ENCODE data around the gene REEP3.

The REEP3 gene

GRCh38 chr10:63506554-63506953, 14.6 kb upstream of the REEP3 start:
- DNase-seq (ENCODE audit: low read depth in 2 of 2): no peak

- no peak for DNase-seq (ENCODE audit: low read depth in 2 of 2)
Measured at GRCh38 chr10:63515002-63515763, 6.0 kb upstream of the REEP3 start.

- DNase-seq (ENCODE audit: low read depth in 2 of 2): no peak
Measured at GRCh38 chr10:63516207-63516606, 5.0 kb upstream of the REEP3 start.

GRCh38 chr10:63518690-63519288, 2.4 kb upstream of the REEP3 start:
- DNase-seq (ENCODE audit: low read depth in 2 of 2): no peak

- DNase-seq (ENCODE audit: low read depth in 2 of 2): peak in 1 of 2 donors; percentile 5
Measured at GRCh38 chr10:63521416-63522276, 445 bp downstream of the REEP3 start.

- DNase-seq (ENCODE audit: low read depth in 2 of 2): no peak
Measured at GRCh38 chr10:63522277-63522687, 1.1 kb downstream of the REEP3 start.

GRCh38 chr10:63522995-63523394, 1.8 kb downstream of the REEP3 start:
- DNase-seq (ENCODE audit: low read depth in 2 of 2): no peak

GRCh38 chr10:63525021-63525420, 3.8 kb downstream of the REEP3 start:
- no peak for DNase-seq (ENCODE audit: low read depth in 2 of 2)

- DNase-seq (ENCODE audit: low read depth in 2 of 2): no peak
Measured at GRCh38 chr10:63527401-63527800, 6.2 kb downstream of the REEP3 start.

- DNase-seq (ENCODE audit: low read depth in 2 of 2): no peak
Measured at GRCh38 chr10:63528084-63528744, 7.0 kb downstream of the REEP3 start.

GRCh38 chr10:63530409-63530808, 9.2 kb downstream of the REEP3 start:
- no peak for DNase-seq (ENCODE audit: low read depth in 2 of 2)

- DNase-seq (ENCODE audit: low read depth in 2 of 2): no peak
Measured at GRCh38 chr10:63534723-63535122, 13.5 kb downstream of the REEP3 start.

GRCh38 chr10:63536698-63537097, 15.5 kb downstream of the REEP3 start:
- DNase-seq (ENCODE audit: low read depth in 2 of 2): no peak

GRCh38 chr10:63537536-63537935, 16.3 kb downstream of the REEP3 start:
- no peak for DNase-seq (ENCODE audit: low read depth in 2 of 2)

GRCh38 chr10:63539377-63539776, 18.2 kb downstream of the REEP3 start:
- DNase-seq (ENCODE audit: low read depth in 2 of 2): no peak

GRCh38 chr10:63539994-63540393, 18.8 kb downstream of the REEP3 start:
- no peak for DNase-seq (ENCODE audit: low read depth in 2 of 2)

- no peak for DNase-seq (ENCODE audit: low read depth in 2 of 2)
Measured at GRCh38 chr10:63542835-63543575, 21.8 kb downstream of the REEP3 start.

- no peak for DNase-seq (ENCODE audit: low read depth in 2 of 2)
Measured at GRCh38 chr10:63543576-63543962, 22.4 kb downstream of the REEP3 start.

GRCh38 chr10:63544418-63544817, 23.2 kb downstream of the REEP3 start:
- no peak for DNase-seq (ENCODE audit: low read depth in 2 of 2)

- no peak for DNase-seq (ENCODE audit: low read depth in 2 of 2)
Measured at GRCh38 chr10:63547628-63548360, 26.6 kb downstream of the REEP3 start.

- DNase-seq (ENCODE audit: low read depth in 2 of 2): no peak
Measured at GRCh38 chr10:63548860-63549259, 27.7 kb downstream of the REEP3 start.

Measured in activated CD8-positive, alpha-beta memory T cell treated with anti-CD3 and anti-CD28 coated beads for 4 hours (primary cell).